Naive thymus-derived CD4-positive, alpha-beta T cell (primary cell): ENCODE data around the gene HLCS. TPM values are rescaled to one million over a fixed set of nuclear protein-coding genes. Genes with fewer than 3 reads are reported as not detected.

Experiments used
- ATAC-seq: fragments of 150-1000 bp; cut with Tn5 transposase; 2 replicates; pipeline ENCODE4 v1.10.0; 2021; ENCODE audit warnings: mild to moderate bottlenecking, moderate library complexity
- CTCF ChIA-PET: fragments of 350-600 bp; sonication (Branson Sonifier 250); formaldehyde crosslinking; loops from one replicate; lab custom pipeline; 2021; ENCODE audit warnings: antibody characterized with exemption; lab: Charles Lee
- POLR2A ChIA-PET: fragments of 350-600 bp; sonication (Branson Sonifier 250); formaldehyde crosslinking; loops from one replicate; lab custom pipeline; 2021; ENCODE audit warnings: antibody characterized with exemption, inconsistent platforms; lab: Charles Lee
- DNase-seq, 9 donors: peaks; one replicate each; pipeline versions ENCODE4 v3.0.0 to v3.0.0-alpha.2; 2020 to 2022; ENCODE audit warnings: mixed read lengths in 1 of 9
- H3K27ac ChIP-seq: one replicate; pipeline ENCODE4 v1.7.0; 2013; ENCODE audit warnings: mild to moderate bottlenecking, low read depth, low read length, moderate library complexity
- H3K27me3 ChIP-seq, 2 donors: one replicate each; pipeline ENCODE4 v1.7.0; 2013; ENCODE audit warnings: low read length in 2 of 2, mild to moderate bottlenecking in 2 of 2, moderate library complexity in 2 of 2; ENCODE audit not compliant: control insufficient read depth in 2 of 2, insufficient read depth in 2 of 2
- H3K36me3 ChIP-seq, 3 experiments: 1 replicate in 2 of 3; 2 replicates in 1 of 3; pipeline ENCODE4 v1.7.0; 2013; ENCODE audit warnings: low read length in 3 of 3, mild to moderate bottlenecking in 3 of 3, moderate library complexity in 1 of 3; ENCODE audit not compliant: insufficient read depth in 3 of 3, control insufficient read depth in 2 of 3
- H3K4me1 ChIP-seq, 2 donors: one replicate each; pipeline ENCODE4 v1.7.0; 2013; ENCODE audit warnings: low read length in 2 of 2, mild to moderate bottlenecking in 2 of 2, moderate library complexity in 1 of 2; ENCODE audit not compliant: control insufficient read depth in 2 of 2, insufficient read depth in 2 of 2
- H3K4me3 ChIP-seq: 2 replicates; pipeline ENCODE4 v1.7.0; 2013; ENCODE audit warnings: mild to moderate bottlenecking, low read length
- H3K9me3 ChIP-seq, 3 experiments: 1 replicate in 2 of 3; 2 replicates in 1 of 3; pipeline ENCODE4 v1.7.0; 2013; ENCODE audit warnings: low read length in 3 of 3; ENCODE audit not compliant: control insufficient read depth in 2 of 3
- H3K27ac Mint-ChIP-seq, 9 donors: one replicate each; pipeline ENCODE4 v1.8.0; 2020 to 2022; ENCODE audit warnings: mixed read lengths in 9 of 9, mild to moderate bottlenecking in 8 of 9, moderate library complexity in 5 of 9, inconsistent platforms in 2 of 9
- H3K27me3 Mint-ChIP-seq, 5 donors: one replicate each; pipeline ENCODE4 v1.8.0; 2021 to 2022; ENCODE audit warnings: mixed read lengths in 5 of 5, mild to moderate bottlenecking in 1 of 5
- H3K36me3 Mint-ChIP-seq, 5 donors: one replicate each; pipeline ENCODE4 v1.8.0; 2020 to 2022; ENCODE audit warnings: mixed read lengths in 5 of 5, mild to moderate bottlenecking in 3 of 5, inconsistent platforms in 1 of 5
- H3K4me1 Mint-ChIP-seq, 7 donors: one replicate each; pipeline ENCODE4 v1.8.0; 2020 to 2022; ENCODE audit warnings: mixed read lengths in 7 of 7, mild to moderate bottlenecking in 3 of 7, inconsistent platforms in 1 of 7
- H3K4me3 Mint-ChIP-seq, 10 donors: one replicate each; pipeline ENCODE4 v1.8.0; 2020 to 2022; ENCODE audit warnings: mild to moderate bottlenecking in 10 of 10, mixed read lengths in 10 of 10, moderate library complexity in 6 of 10, inconsistent platforms in 2 of 10
- H3K9me3 Mint-ChIP-seq, 11 donors: one replicate each; pipeline ENCODE4 v1.8.0; 2020 to 2022; ENCODE audit warnings: mixed read lengths in 11 of 11, mild to moderate bottlenecking in 4 of 11, inconsistent platforms in 1 of 11, moderate library complexity in 1 of 11
- intact Hi-C, 2 donors: fragments of 100-400 bp; cut with micrococcal nuclease; formaldehyde crosslinking; loops; one replicate each; pipeline ENCODE4 v1.15.1; 2023
- polyA plus RNA-seq, 2 donors: library from polyadenylated mRNA; unstranded; fragments of 300-500 nt; fragmentation: Illumina TruSeq; gene quantifications; one replicate each; pipeline ENCODE4 v1.2.3, GENCODE V29; 2021
- total RNA-seq, 6 experiments: library from RNA in 5 of 6; stranded (reverse) in 5 of 6; gene quantifications; 1 replicate in 5 of 6; 2 replicates in 1 of 6; pipeline ENCODE4 v1.2.3 and lab custom pipeline; 2021 to 2026

The HLCS gene
- total and polyA plus RNA-seq, 7 experiments from 2014 or later: 7.0 to 19.3 (median 9.0) TPM

DNA sequence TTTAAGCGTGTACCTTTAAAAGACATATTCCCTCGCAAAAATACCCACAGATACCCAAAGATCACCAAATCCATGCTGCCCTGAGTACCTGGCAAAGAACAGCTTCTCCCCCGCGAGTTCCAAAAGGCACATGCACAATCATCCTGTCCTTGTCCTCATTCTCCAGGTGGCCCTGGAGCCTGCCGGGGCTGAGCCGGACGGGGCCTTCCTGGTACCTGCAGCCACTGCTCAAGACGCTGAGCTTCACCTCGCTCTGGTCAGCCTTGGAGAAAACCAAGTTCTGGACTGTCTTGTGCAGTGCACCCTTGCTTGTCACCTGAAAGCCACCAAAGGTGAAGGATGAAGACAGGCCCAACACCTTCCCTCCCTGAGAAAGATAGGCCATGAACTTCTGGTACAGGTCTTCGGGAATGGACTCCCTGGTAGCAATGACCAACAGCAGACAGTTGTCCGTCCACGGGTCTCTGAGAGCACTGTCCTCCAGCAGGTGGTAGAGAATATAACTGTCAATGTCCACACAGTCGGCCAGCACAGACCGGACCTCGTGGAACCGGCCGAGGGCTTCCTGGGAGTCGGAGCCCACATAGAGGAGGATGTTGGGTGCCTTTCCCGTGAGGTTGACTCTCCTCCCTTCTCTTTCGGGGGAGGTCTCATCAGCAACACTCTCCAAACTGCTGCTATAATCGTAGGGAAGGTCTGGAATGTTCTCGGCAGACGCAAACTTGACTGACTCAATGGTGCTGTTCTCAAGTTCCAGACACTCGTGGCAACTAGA is 29.9 kb downstream of the HLCS start:
- no peak for ATAC-seq
- peaks cover 0 to 27% (median 0%) of the 10 kb centered on the region in 3 experiments for H3K36me3 ChIP-seq
- Mint-ChIP-seq H3K4me1 (peaks cover 0 to 5% (median 0%) of the 10 kb centered on the region in 7 donors), H3K4me3 (no peak overlapping the region), H3K9me3 (no peaks in the 10 kb centered on the region), H3K27ac (no peak overlapping the region), H3K27me3 (no peaks in the 10 kb centered on the region), H3K36me3 (peaks cover 4 to 49% (median 18%) of the 10 kb centered on the region in 5 donors)
- ChIA-PET CTCF (interaction anchor here (1.1 to 2.0 kb wide), 2 partner anchors 19 to 351 kb away, joined by 3 to 5 read pairs; no protein-coding TSS in a partner anchor), POLR2A (no interaction called here)
- no peak for DNase-seq
- no peaks in the 10 kb centered on the region for H3K27me3 ChIP-seq
- no peaks in the 10 kb centered on the region for H3K9me3 ChIP-seq
- no peaks in the 10 kb centered on the region for H3K4me1 ChIP-seq
- H3K27ac ChIP-seq: no peak overlapping the region
- intact Hi-C loops: no loop called here
- H3K4me3 ChIP-seq: no peak overlapping the region

DNA sequence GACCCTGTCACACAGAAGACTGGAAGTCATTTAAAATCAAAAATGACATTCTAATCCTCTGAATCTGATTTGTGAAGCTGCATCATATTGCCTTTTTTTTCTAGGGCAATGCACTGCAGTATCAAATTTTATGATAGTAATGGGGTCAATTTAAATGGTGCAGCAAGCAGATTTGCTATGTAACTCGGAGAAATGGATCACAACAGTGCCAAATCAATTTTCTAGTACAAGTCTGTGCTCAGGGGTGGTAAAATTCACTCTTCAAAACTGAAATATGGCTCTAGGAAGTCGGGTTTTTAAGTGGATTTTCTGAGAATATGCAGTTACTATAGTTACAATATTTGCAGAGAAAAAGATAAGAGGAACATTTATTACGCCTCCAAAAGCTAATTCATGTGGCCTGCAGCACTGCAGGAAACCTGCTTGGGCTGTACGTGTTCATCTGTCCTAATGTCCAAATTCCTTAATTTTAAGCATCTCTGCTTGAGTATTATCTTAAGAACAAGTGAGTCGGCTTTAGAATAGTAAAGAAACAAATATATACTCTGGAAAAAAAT is 31.5 kb downstream of the HLCS start:
- H3K4me1 Mint-ChIP-seq: peaks cover 0 to 5% (median 0%) of the 10 kb centered on the region in 7 donors
- H3K9me3 Mint-ChIP-seq: no peaks in the 10 kb centered on the region
- no peaks in the 10 kb centered on the region for H3K9me3 ChIP-seq
- H3K27ac ChIP-seq: no peak overlapping the region
- intact Hi-C loops: no loop called here
- peaks cover 4 to 45% (median 14%) of the 10 kb centered on the region in 5 donors for H3K36me3 Mint-ChIP-seq
- no peak for DNase-seq
- no peak for ATAC-seq
- H3K4me3 Mint-ChIP-seq: no peak overlapping the region
- no peaks in the 10 kb centered on the region for H3K27me3 Mint-ChIP-seq
- H3K27me3 ChIP-seq: no peaks in the 10 kb centered on the region
- H3K4me1 ChIP-seq: no peaks in the 10 kb centered on the region
- H3K4me3 ChIP-seq: no peak overlapping the region
- peaks cover 0 to 27% (median 0%) of the 10 kb centered on the region in 3 experiments for H3K36me3 ChIP-seq
- no peak overlapping the region for H3K27ac Mint-ChIP-seq
- ChIA-PET CTCF (interaction anchor here (1.5 to 2.0 kb wide), 2 partner anchors 75 to 349 kb away, joined by 3 to 5 read pairs; no protein-coding TSS in a partner anchor), POLR2A (no interaction called here)

GRCh38 chr21:36932161-36932816 is 34.2 kb downstream of the HLCS start:
- H3K36me3 Mint-ChIP-seq: peaks cover 4 to 42% (median 13%) of the 10 kb centered on the region in 5 donors
- Histone ChIP-seq H3K9me3 (no peaks in the 10 kb centered on the region), H3K27me3 (no peaks in the 10 kb centered on the region), H3K27ac (no peak overlapping the region), H3K36me3 (peaks cover 0 to 22% (median 0%) of the 10 kb centered on the region in 3 experiments), H3K4me1 (no peaks in the 10 kb centered on the region), H3K4me3 (no peak overlapping the region)
- no peaks in the 10 kb centered on the region for H3K27me3 Mint-ChIP-seq
- ChIA-PET CTCF (interaction anchor here (0.6 kb wide), 2 partner anchors 21 to 682 kb away, joined by 3 to 5 read pairs; no protein-coding TSS in a partner anchor), POLR2A (no interaction called here)
- DNase-seq (no peak), ATAC-seq (no peak)
- H3K4me3 Mint-ChIP-seq: no peak overlapping the region
- no peaks in the 10 kb centered on the region for H3K9me3 Mint-ChIP-seq
- peaks cover 0 to 5% (median 0%) of the 10 kb centered on the region in 7 donors for H3K4me1 Mint-ChIP-seq
- no peak overlapping the region for H3K27ac Mint-ChIP-seq
- intact Hi-C loops: no loop called here

- H3K4me1 ChIP-seq: no peaks in the 10 kb centered on the region
- H3K4me1 Mint-ChIP-seq: peaks cover 0 to 5% (median 0%) of the 10 kb centered on the region in 7 donors
- intact Hi-C loops: no loop called here
- DNase-seq (no peak), ATAC-seq (no peak)
- POLR2A ChIA-PET: no interaction called here
- no peak overlapping the region for H3K4me3 ChIP-seq
- CTCF ChIA-PET: interaction anchor here (4.7 kb wide), 1 partner anchor 426 kb away, joined by 33 read pairs; no protein-coding TSS in a partner anchor
- no peaks in the 10 kb centered on the region for H3K9me3 ChIP-seq
- H3K27ac Mint-ChIP-seq: no peak overlapping the region
- H3K4me3 Mint-ChIP-seq: no peak overlapping the region
- H3K27me3 Mint-ChIP-seq: no peaks in the 10 kb centered on the region
- H3K9me3 Mint-ChIP-seq: no peaks in the 10 kb centered on the region
- peaks cover 0 to 22% (median 6%) of the 10 kb centered on the region in 5 donors for H3K36me3 Mint-ChIP-seq
- no peaks in the 10 kb centered on the region for H3K27me3 ChIP-seq
- no peak overlapping the region for H3K27ac ChIP-seq
- H3K36me3 ChIP-seq: peaks cover 0 to 12% (median 0%) of the 10 kb centered on the region in 3 experiments
These were observed 36.8 kb downstream of the HLCS start for GRCh38 chr21:36929622-36930021.

DNA sequence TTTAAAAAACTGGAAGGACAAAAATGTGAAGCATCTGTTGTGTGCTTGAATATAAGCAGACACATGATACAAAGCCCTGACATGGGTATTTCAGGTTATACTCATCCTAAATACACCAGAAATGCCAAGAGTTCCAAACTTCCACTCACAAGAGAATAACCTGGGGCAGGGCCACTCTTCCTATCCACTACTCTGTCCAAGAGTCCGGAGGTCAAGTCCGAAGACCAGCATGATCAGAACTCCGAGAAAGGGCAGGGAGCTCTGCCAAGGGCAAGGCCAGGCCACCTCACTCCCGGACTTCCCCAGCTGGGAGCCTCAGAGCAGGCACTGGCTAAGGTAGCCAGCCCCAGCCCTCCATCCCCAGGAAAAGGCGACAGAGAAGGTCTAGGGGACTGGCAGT is 37.5 kb downstream of the HLCS start:
- Mint-ChIP-seq H3K4me3 (no peak overlapping the region), H3K9me3 (no peaks in the 10 kb centered on the region), H3K27ac (no peak overlapping the region), H3K27me3 (no peaks in the 10 kb centered on the region), H3K36me3 (peaks cover 0 to 21% (median 6%) of the 10 kb centered on the region in 5 donors), H3K4me1 (peaks cover 0 to 6% (median 2%) of the 10 kb centered on the region in 7 donors)
- Histone ChIP-seq H3K9me3 (no peaks in the 10 kb centered on the region), H3K4me3 (no peak overlapping the region), H3K4me1 (no peaks in the 10 kb centered on the region), H3K36me3 (peaks cover 0 to 10% (median 0%) of the 10 kb centered on the region in 3 experiments), H3K27ac (no peak overlapping the region), H3K27me3 (no peaks in the 10 kb centered on the region)
- intact Hi-C loops: no loop called here
- POLR2A ChIA-PET: no interaction called here
- CTCF ChIA-PET: interaction anchor here (4.7 kb wide), 1 partner anchor 425 kb away, joined by 33 read pairs; no protein-coding TSS in a partner anchor
- no peak for DNase-seq
- ATAC-seq: no peak

- peaks cover 0 to 16% (median 4%) of the 10 kb centered on the region in 5 donors for H3K36me3 Mint-ChIP-seq
- peak; percentile 19 to 71 (median 60) for DNase-seq
- H3K27ac Mint-ChIP-seq: no peak overlapping the region
These were observed 38.8 kb downstream of the HLCS start for GRCh38 chr21:36927719-36928117.

More at GRCh38 chr21:36927719-36928117, 38.8 kb downstream of the HLCS start:
- Mint-ChIP-seq H3K27me3 (no peaks in the 10 kb centered on the region), H3K4me3 (no peak overlapping the region), H3K4me1 (peaks cover 0 to 17% (median 11%) of the 10 kb centered on the region in 7 donors), H3K9me3 (no peaks in the 10 kb centered on the region)
- Histone ChIP-seq H3K36me3 (peaks cover 0 to 5% (median 0%) of the 10 kb centered on the region in 3 experiments), H3K9me3 (no peaks in the 10 kb centered on the region), H3K4me1 (no peaks in the 10 kb centered on the region), H3K27ac (no peak overlapping the region), H3K4me3 (no peak overlapping the region), H3K27me3 (no peaks in the 10 kb centered on the region)
- POLR2A ChIA-PET: interaction anchor here (0.6 kb wide), 1 partner anchor 120 kb away, joined by 3 read pairs; no protein-coding TSS in a partner anchor
- CTCF ChIA-PET: interaction anchor here (0.6 to 4.7 kb wide), 4 partner anchors 341 to 424 kb away, joined by 3 to 33 read pairs (median 10); no protein-coding TSS in a partner anchor
- ATAC-seq: peak; percentile 61
- intact Hi-C loops: loop anchor here (1.0 to 2.0 kb wide), 3 partner anchors 181 to 423 kb away; no protein-coding TSS in a partner anchor
